Measurements from ENCODE around the gene MSRB1. TPM values are rescaled to one million over a fixed set of nuclear protein-coding genes. Genes with fewer than 3 reads are reported as not detected.

Gene MSRB1
- total RNA-seq, 1 experiment from 2014 or later = 18.3 TPM

DNA sequence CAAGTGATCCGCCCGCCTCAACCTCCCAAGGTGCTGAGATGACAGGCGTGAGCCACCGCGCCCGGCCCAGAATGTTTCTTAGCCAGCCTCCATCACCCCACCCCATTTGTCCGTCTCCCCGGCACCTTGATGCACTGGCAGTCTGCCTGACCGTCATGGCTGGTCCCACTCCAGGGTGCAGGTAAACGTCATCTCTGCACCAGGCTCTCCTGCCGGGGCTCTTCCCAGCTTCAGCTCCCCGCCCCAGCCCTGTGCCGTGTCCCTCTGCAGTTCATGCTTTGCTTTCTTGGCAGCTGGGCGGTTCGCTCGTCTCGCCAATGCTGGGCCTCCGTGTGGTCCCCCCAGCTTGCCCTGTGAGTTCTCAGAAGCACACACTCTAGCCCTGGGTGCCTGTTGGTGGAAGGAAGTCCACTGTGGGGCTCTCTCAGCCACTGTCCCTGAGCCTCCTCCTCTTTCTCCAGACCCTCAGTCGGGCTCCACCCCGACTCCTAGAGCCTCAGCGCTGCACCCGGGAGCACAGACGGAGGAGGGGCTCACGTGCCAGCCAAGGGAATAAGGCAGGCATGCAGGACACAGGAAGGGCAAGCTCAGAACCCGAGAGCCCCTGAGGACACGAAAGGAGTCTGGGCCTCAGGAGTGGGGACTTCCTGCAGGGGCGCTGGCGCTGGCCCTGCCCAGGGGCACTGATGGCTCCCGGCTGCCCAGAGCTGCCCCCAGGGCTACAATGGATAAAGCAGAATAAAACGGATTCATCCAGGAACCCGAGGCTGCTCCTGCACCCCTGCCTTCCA, 36.7 kb downstream of the MSRB1 start (continued):
- TF ChIP-seq, protein P1, sequence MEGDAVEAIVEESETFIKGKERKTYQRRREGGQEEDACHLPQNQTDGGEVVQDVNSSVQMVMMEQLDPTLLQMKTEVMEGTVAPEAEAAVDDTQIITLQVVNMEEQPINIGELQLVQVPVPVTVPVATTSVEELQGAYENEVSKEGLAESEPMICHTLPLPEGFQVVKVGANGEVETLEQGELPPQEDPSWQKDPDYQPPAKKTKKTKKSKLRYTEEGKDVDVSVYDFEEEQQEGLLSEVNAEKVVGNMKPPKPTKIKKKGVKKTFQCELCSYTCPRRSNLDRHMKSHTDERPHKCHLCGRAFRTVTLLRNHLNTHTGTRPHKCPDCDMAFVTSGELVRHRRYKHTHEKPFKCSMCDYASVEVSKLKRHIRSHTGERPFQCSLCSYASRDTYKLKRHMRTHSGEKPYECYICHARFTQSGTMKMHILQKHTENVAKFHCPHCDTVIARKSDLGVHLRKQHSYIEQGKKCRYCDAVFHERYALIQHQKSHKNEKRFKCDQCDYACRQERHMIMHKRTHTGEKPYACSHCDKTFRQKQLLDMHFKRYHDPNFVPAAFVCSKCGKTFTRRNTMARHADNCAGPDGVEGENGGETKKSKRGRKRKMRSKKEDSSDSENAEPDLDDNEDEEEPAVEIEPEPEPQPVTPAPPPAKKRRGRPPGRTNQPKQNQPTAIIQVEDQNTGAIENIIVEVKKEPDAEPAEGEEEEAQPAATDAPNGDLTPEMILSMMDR (IDR thresholded peaks at IDR 0.05 in 2 of 3, conservative IDR thresholded peaks at IDR 0.05 in 1 of 3; ENCODE audit: borderline replicate concordance in 1 of 3, insufficient read depth in 1 of 3, low read depth in 2 of 3, low read length in 2 of 3) = no peak
- TF ChIP-seq CEBPB (IDR thresholded peaks at IDR 0.05; ENCODE audit: low read depth) = no peak
- TF ChIP-seq TCF7L2 (IDR thresholded peaks at IDR 0.05; ENCODE audit: borderline replicate concordance, extremely low read depth, insufficient read depth, insufficient read length) = no peak
- no peak for TF ChIP-seq ZFX (IDR thresholded peaks at IDR 0.05)
- TF ChIP-seq EZH2phosphoT487 (IDR thresholded peaks at IDR 0.05; ENCODE audit: borderline replicate concordance) = no peak
- TF ChIP-seq ELF1 (IDR thresholded peaks at IDR 0.05; ENCODE audit: borderline replicate concordance, low read depth) = no peak

DNA sequence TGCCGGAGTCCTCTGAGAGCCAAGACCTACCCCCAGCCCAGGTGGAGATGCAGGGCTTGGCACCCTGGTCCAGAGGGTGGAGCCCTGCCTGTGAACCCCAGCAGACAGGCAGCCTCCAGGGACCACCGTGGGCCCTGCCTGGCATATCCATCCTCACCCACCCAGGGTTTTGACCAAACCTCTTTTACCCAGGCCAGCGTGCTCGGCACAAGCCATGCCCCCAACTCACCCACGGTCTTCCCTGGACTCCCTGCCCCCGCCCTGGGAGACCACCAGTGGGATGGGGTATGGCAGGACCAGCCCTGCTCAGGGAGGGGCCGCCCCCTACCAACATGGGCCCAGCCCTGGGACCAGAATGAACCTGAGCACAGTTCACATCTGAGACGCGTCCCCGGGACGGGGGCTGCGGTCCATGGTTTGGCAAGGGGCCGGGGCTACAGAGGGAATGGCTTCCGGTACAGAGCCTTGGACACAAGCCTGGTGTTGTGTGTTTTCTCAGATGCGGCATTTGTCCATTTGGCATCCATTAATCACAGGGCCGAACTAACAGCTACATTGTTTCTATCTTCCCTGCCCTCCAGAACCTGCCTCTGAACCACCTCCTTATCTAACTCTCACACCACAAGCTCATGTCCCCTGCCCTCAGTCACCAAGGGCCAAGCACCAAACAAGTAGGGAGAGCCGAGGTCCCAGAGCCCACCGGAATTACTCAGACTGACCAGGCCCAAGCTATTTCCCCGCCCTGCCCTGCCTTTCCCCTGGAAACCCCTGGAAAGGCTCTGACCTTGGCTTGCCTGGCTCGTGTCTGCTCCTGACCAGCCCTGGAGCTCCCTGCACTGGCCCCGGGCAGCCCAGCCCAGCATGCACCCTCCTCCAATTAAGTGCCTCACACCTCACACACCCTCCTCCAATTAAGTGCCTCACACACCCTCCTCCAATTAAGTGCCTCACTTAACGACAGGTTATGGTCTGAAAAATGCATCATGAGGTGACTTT, 38.9 kb downstream of the MSRB1 start:
- no peak for DNase-seq (ENCODE audit: low read depth, low spot score)
- Histone ChIP-seq H3K4me3 (replicated peaks in 1 of 2; ENCODE audit: low read depth in 1 of 2, low read length in 2 of 2) (no peak overlapping the region), H3K27me3 (ENCODE audit: insufficient read depth, low read length) (no peaks in the 10 kb centered on the region), H3K9me2 (ENCODE audit: insufficient read depth) (no peaks in the 10 kb centered on the region), H3K4me1 (ENCODE audit: control insufficient read depth in 1 of 2, insufficient read depth in 2 of 2, low read length in 2 of 2) (peaks cover 0 to 6% of the 10 kb centered on the region in 2 experiments; a peak in 2 of 4 replicates), H3K79me2 (ENCODE audit: insufficient read depth, low read length) (no peaks in the 10 kb centered on the region), H3K36me3 (ENCODE audit: control insufficient read depth in 1 of 2, insufficient read depth in 2 of 2, low read length in 2 of 2) (no peaks in the 10 kb centered on the region), H3K27ac (ENCODE audit: low read depth, low read length) (no peak overlapping the region), H3K4me2 (ENCODE audit: low read length) (no peak overlapping the region), H4K20me1 (ENCODE audit: insufficient read depth) (no peaks in the 10 kb centered on the region), H3K9ac (ENCODE audit: low read length) (no peak overlapping the region), H3K9me3 (ENCODE audit: control insufficient read depth in 1 of 2, insufficient read depth in 1 of 2, low read depth in 1 of 2, low read length in 2 of 2) (no peaks in the 10 kb centered on the region), H2AFZ (ENCODE audit: low read depth, low read length, poor library complexity, severe bottlenecking) (no peak overlapping the region)
- intact Hi-C loops (cut with micrococcal nuclease) = no loop called here
- POLR2A ChIA-PET = no interaction called here
- no peak for ATAC-seq
- BruUV-seq (replicated peaks) = no TSS peak
- RAD21 ChIA-PET (ENCODE audit: low non-redundant PET in 1 of 2, low total read pairs in 2 of 2, uncharacterized antibody in 2 of 2, unreplicated experiment in 2 of 2) = no interaction called here
- TF ChIP-seq EGR1 (IDR thresholded peaks at IDR 0.05; ENCODE audit: low read depth) (no peak), CBX3 (IDR thresholded peaks at IDR 0.05; ENCODE audit: low read depth) (no peak), SIN3A (IDR thresholded peaks at IDR 0.05; ENCODE audit: low read depth) (no peak), ZNF274 (IDR thresholded peaks at IDR 0.05; ENCODE audit: low read depth, low read length) (no peak), FOSL1 (IDR thresholded peaks at IDR 0.05; ENCODE audit: low read depth) (no peak)
- CTCF ChIA-PET = no interaction called here

All from HCT116 (cell line).